Measurements from ENCODE around the gene ACMSD. TPM values are rescaled to one million over a fixed set of nuclear protein-coding genes. Genes with fewer than 3 reads are reported as not detected.
"Not testable (repeated sequence)": the region's sequence is repeated elsewhere in the genome, so short reads cannot be mapped to it uniquely, and the experiment has no call there.

The ACMSD gene
- total and polyA plus RNA-seq, 2 experiments from 2014 or later = 0.11 TPM; not detected in 1

GRCh38 chr2:134846213-134846612, 7.8 kb downstream of the ACMSD start:
- no peak overlapping the region for H2AFZ ChIP-seq
- no peaks in the 10 kb centered on the region for H3F3A ChIP-seq (replicated peaks; ENCODE audit: low read depth)
- H3K27ac ChIP-seq (ENCODE audit: low read depth) = no peak overlapping the region
- no peak for ATAC-seq
- no peaks in the 10 kb centered on the region for H3K36me3 ChIP-seq (ENCODE audit: insufficient read depth)
- H3K4me1 ChIP-seq (ENCODE audit: insufficient read depth) = no peaks in the 10 kb centered on the region
- H3K79me2 ChIP-seq (replicated peaks; ENCODE audit: insufficient read depth) = no peaks in the 10 kb centered on the region
- Mint-ChIP-seq H3K4me1 (peaks cover 11% of the 10 kb centered on the region; the same call in 2 of the 3 replicates), H3K9me3 (peaks cover 8% of the 10 kb centered on the region; the same call in 2 of the 3 replicates), H3K27ac (no peak overlapping the region), H3K27me3 (ENCODE audit: insufficient read depth, low read depth, poor library complexity) (peaks cover 2% of the 10 kb centered on the region), H3K36me3 (ENCODE audit: low read depth) (no peaks in the 10 kb centered on the region; the same call in 2 of the 3 replicates), H3K4me3 (no peak overlapping the region)
- TF ChIP-seq EZH2 (IDR thresholded peaks at IDR 0.05; ENCODE audit: low read depth, unreplicated experiment) (no peak), REST (IDR thresholded peaks at IDR 0.05; ENCODE audit: unreplicated experiment) (no peak), NANOG (IDR thresholded peaks at IDR 0.05; ENCODE audit: borderline replicate concordance) (no peak), POLR2AphosphoS5 (IDR thresholded peaks at IDR 0.05; ENCODE audit: low read depth) (no peak), CTCF (conservative IDR thresholded peaks at IDR 0.05; ENCODE audit: low read depth in 2 of 2) (no peak), ZNF462 (CRISPR knock-in tag; IDR thresholded peaks at IDR 0.05) (no peak), CREB1 (CRISPR knock-in tag; IDR thresholded peaks at IDR 0.05; ENCODE audit: low read depth) (no peak)
- H3K9me2 ChIP-seq (ENCODE audit: insufficient read depth) = 0 out of 2 replicates have a peak, but pooled peaks cover 3% of the 10 kb centered on the region
- H4K20me1 ChIP-seq (replicated peaks; ENCODE audit: insufficient read depth) = no peaks in the 10 kb centered on the region
- DNase-seq (ENCODE audit: low spot score) = no peak
- H3K4me3 ChIP-seq = no peak overlapping the region
- no peak overlapping the region for H3K4me2 ChIP-seq
- no peaks in the 10 kb centered on the region for H3K27me3 ChIP-seq (ENCODE audit: insufficient read depth)

- not testable (repeated sequence) for H3K27me3 Mint-ChIP-seq (ENCODE audit: insufficient read depth, low read depth, poor library complexity); H3K9me2 ChIP-seq (ENCODE audit: insufficient read depth); H2AFZ ChIP-seq; H3K4me1 ChIP-seq (ENCODE audit: insufficient read depth); H3K27ac Mint-ChIP-seq; DNase-seq (ENCODE audit: low spot score); H3K4me3 ChIP-seq; H3K4me3 Mint-ChIP-seq; H3K27me3 ChIP-seq (ENCODE audit: insufficient read depth); H3F3A ChIP-seq (replicated peaks; ENCODE audit: low read depth); H3K36me3 Mint-ChIP-seq (ENCODE audit: low read depth); H4K20me1 ChIP-seq (replicated peaks; ENCODE audit: insufficient read depth); H3K79me2 ChIP-seq (replicated peaks; ENCODE audit: insufficient read depth); H3K4me2 ChIP-seq; H3K27ac ChIP-seq (ENCODE audit: low read depth); H3K36me3 ChIP-seq (ENCODE audit: insufficient read depth); H3K9me3 Mint-ChIP-seq; ATAC-seq
- H3K4me1 Mint-ChIP-seq = peaks cover 11% of the 10 kb centered on the region; the same call in 2 of the 3 replicates
These were observed 9.2 kb downstream of the ACMSD start for GRCh38 chr2:134847582-134847981.

Measured in GM23338 (cell line).